Measurements from ENCODE around the gene IMMP2L. TPM values are rescaled to one million over a fixed set of nuclear protein-coding genes. Genes with fewer than 3 reads are reported as not detected.

IMMP2L gene
- total RNA-seq, 2 donors from 2014 or later: 13.1 to 22.7 TPM

- no peak for TF ChIP-seq CTCF (IDR thresholded peaks at IDR 0.05)
- no peak overlapping the region for H3K27ac ChIP-seq
- DNase-seq (ENCODE audit: low spot score) (no peak), ATAC-seq (ENCODE audit: insufficient number of reproducible peaks, low FRiP score, low read depth) (no peak)
- no peaks in the 10 kb centered on the region for H3K4me1 ChIP-seq (ENCODE audit: control insufficient read depth in 1 of 2, low read depth in 2 of 2)
- H3K27me3 ChIP-seq (replicated peaks; ENCODE audit: insufficient read depth): no peaks in the 10 kb centered on the region
- no peak overlapping the region for H3K4me3 ChIP-seq
- H3K9me3 ChIP-seq: no peaks in the 10 kb centered on the region
- no peaks in the 10 kb centered on the region for H3K36me3 ChIP-seq
Measured at GRCh38 chr7:110760341-110760740, 802.0 kb downstream of the IMMP2L start.

GRCh38 chr7:110759069-110759468 lies 803.2 kb downstream of the IMMP2L start:
- ATAC-seq (ENCODE audit: insufficient number of reproducible peaks, low FRiP score, low read depth): no peak
- Histone ChIP-seq H3K36me3 (no peaks in the 10 kb centered on the region), H3K27me3 (replicated peaks; ENCODE audit: insufficient read depth) (no peaks in the 10 kb centered on the region), H3K9me3 (no peaks in the 10 kb centered on the region), H3K27ac (no peak overlapping the region), H3K4me3 (no peak overlapping the region), H3K4me1 (ENCODE audit: control insufficient read depth in 1 of 2, low read depth in 2 of 2) (no peaks in the 10 kb centered on the region)
- DNase-seq (ENCODE audit: low spot score): no peak
- TF ChIP-seq CTCF (IDR thresholded peaks at IDR 0.05): no peak

- Histone ChIP-seq H3K27ac (no peak overlapping the region), H3K27me3 (replicated peaks; ENCODE audit: insufficient read depth) (no peaks in the 10 kb centered on the region), H3K4me3 (no peak overlapping the region), H3K36me3 (no peaks in the 10 kb centered on the region), H3K4me1 (ENCODE audit: control insufficient read depth in 1 of 2, low read depth in 2 of 2) (no peaks in the 10 kb centered on the region), H3K9me3 (no peaks in the 10 kb centered on the region)
- TF ChIP-seq CTCF (IDR thresholded peaks at IDR 0.05): no peak
- DNase-seq (ENCODE audit: low spot score) (no peak), ATAC-seq (ENCODE audit: insufficient number of reproducible peaks, low FRiP score, low read depth) (no peak)
Measured at GRCh38 chr7:110754649-110755048, 807.6 kb downstream of the IMMP2L start.

- Histone ChIP-seq H3K36me3 (no peaks in the 10 kb centered on the region), H3K9me3 (peaks cover 10% of the 10 kb centered on the region), H3K4me3 (no peak overlapping the region), H3K4me1 (ENCODE audit: control insufficient read depth in 1 of 2, low read depth in 2 of 2) (no peaks in the 10 kb centered on the region), H3K27ac (no peak overlapping the region), H3K27me3 (replicated peaks; ENCODE audit: insufficient read depth) (no peaks in the 10 kb centered on the region)
- ATAC-seq (ENCODE audit: insufficient number of reproducible peaks, low FRiP score, low read depth) (no peak), DNase-seq (ENCODE audit: low spot score) (no peak)
- no peak for TF ChIP-seq CTCF (IDR thresholded peaks at IDR 0.05)
Measured at GRCh38 chr7:110750931-110751605, 811.2 kb downstream of the IMMP2L start.

- TF ChIP-seq CTCF (IDR thresholded peaks at IDR 0.05): no peak
- Histone ChIP-seq H3K4me1 (ENCODE audit: control insufficient read depth in 1 of 2, low read depth in 2 of 2) (no peaks in the 10 kb centered on the region), H3K27me3 (replicated peaks; ENCODE audit: insufficient read depth) (no peaks in the 10 kb centered on the region), H3K4me3 (no peak overlapping the region), H3K27ac (no peak overlapping the region), H3K9me3 (no peaks in the 10 kb centered on the region), H3K36me3 (no peaks in the 10 kb centered on the region)
- ATAC-seq (ENCODE audit: insufficient number of reproducible peaks, low FRiP score, low read depth) (no peak), DNase-seq (ENCODE audit: low spot score) (no peak)
Measured at GRCh38 chr7:110733221-110733620, 829.1 kb downstream of the IMMP2L start.

All from thoracic aorta (tissue), 2 donors.